Trophoblast cell (in vitro differentiated cells and primary cell): Measurements from ENCODE around the gene AURKA.

ENCODE experiments used
- DNase-seq, 2 donors: peaks; one replicate each; pipeline ENCODE4 v3.0.0-alpha.2; 2016
- H2AFZ ChIP-seq: 2 replicates; pipeline ENCODE4 v1.6.1; 2013; ENCODE audit warnings: low read length, moderate library complexity, mild to moderate bottlenecking; ENCODE audit not compliant: insufficient read depth, poor library complexity
- H2AK5ac ChIP-seq: 2 replicates; pipeline ENCODE4 v1.6.1; 2013; ENCODE audit warnings: mild to moderate bottlenecking, low read length
- H2BK120ac ChIP-seq: 2 replicates; pipeline ENCODE4 v1.6.1; 2013; ENCODE audit warnings: low read length, mild to moderate bottlenecking, moderate library complexity; ENCODE audit not compliant: insufficient read depth, poor library complexity
- H2BK12ac ChIP-seq: 2 replicates; pipeline ENCODE4 v1.6.1; 2013; ENCODE audit warnings: mild to moderate bottlenecking, low read length, moderate library complexity
- H2BK5ac ChIP-seq: 2 replicates; pipeline ENCODE4 v1.6.1; 2013; ENCODE audit warnings: low read length, low read depth, moderate library complexity, mild to moderate bottlenecking; ENCODE audit not compliant: poor library complexity
- H3K14ac ChIP-seq: 2 replicates; pipeline ENCODE4 v1.6.1; 2013; ENCODE audit warnings: mild to moderate bottlenecking, low read length
- H3K18ac ChIP-seq: 2 replicates; pipeline ENCODE4 v1.6.1; 2013; ENCODE audit warnings: mild to moderate bottlenecking, low read length
- H3K23ac ChIP-seq: 2 replicates; pipeline ENCODE4 v1.6.1; 2013; ENCODE audit warnings: low read length
- H3K27ac ChIP-seq: 2 replicates; pipeline ENCODE4 v1.5.1; 2013; ENCODE audit warnings: low read depth, mild to moderate bottlenecking, inconsistent platforms, low read length, moderate library complexity
- H3K27me3 ChIP-seq: 2 replicates; pipeline ENCODE4 v1.6.1; 2013; ENCODE audit warnings: inconsistent platforms, mild to moderate bottlenecking, low read length, moderate library complexity; ENCODE audit not compliant: insufficient read depth
- H3K36me3 ChIP-seq, 2 experiments: 1 replicate in 1 of 2; 2 replicates in 1 of 2; pipeline ENCODE4 v1.6.1; 2013; ENCODE audit warnings: low read length in 2 of 2, mild to moderate bottlenecking in 2 of 2, moderate library complexity in 1 of 2; ENCODE audit not compliant: insufficient read depth in 2 of 2, control insufficient read depth in 1 of 2
- H3K4ac ChIP-seq: 2 replicates; pipeline ENCODE4 v1.6.1; 2013; ENCODE audit warnings: low read depth, mild to moderate bottlenecking, low read length, moderate library complexity
- H3K4me1 ChIP-seq, 2 experiments: 1 replicate in 1 of 2; 2 replicates in 1 of 2; pipeline ENCODE4 v1.6.1; 2013; ENCODE audit warnings: low read length in 2 of 2, mild to moderate bottlenecking in 2 of 2, moderate library complexity in 1 of 2; ENCODE audit not compliant: insufficient read depth in 2 of 2, control insufficient read depth in 1 of 2
- H3K4me2 ChIP-seq: 2 replicates; pipeline ENCODE4 v1.6.1; 2013; ENCODE audit warnings: inconsistent platforms, mild to moderate bottlenecking, low read length, moderate library complexity
- H3K4me3 ChIP-seq: 2 replicates; pipeline ENCODE4 v1.5.1; 2013; ENCODE audit warnings: mild to moderate bottlenecking, low read depth, low read length, inconsistent platforms
- H3K79me1 ChIP-seq: one replicate; pipeline ENCODE4 v1.6.1; 2013; ENCODE audit warnings: low read length
- H3K79me2 ChIP-seq: 2 replicates; pipeline ENCODE4 v1.6.1; 2013; ENCODE audit warnings: low read length, mild to moderate bottlenecking; ENCODE audit not compliant: control insufficient read depth, insufficient read depth, poor library complexity
- H3K9ac ChIP-seq: 2 replicates; pipeline ENCODE4 v1.6.1; 2013; ENCODE audit warnings: mild to moderate bottlenecking, low read length
- H3K9me3 ChIP-seq: 2 replicates; pipeline ENCODE4 v1.6.1; 2013; ENCODE audit warnings: low read depth, mild to moderate bottlenecking, control low read depth, inconsistent platforms, low read length; ENCODE audit not compliant: insufficient read depth
- H4K12ac ChIP-seq: 2 replicates; pipeline ENCODE4 v1.6.1; 2013; ENCODE audit warnings: low read depth, mild to moderate bottlenecking, low read length, moderate library complexity
- H4K8ac ChIP-seq: 2 replicates; pipeline ENCODE4 v1.6.1; 2013; ENCODE audit warnings: low read depth, mild to moderate bottlenecking, low read length, moderate library complexity
- H4K91ac ChIP-seq: one replicate; pipeline ENCODE4 v1.6.1; 2013; ENCODE audit warnings: low read depth, mild to moderate bottlenecking, low read length, moderate library complexity
- WGBS: extraction: QIAGEN DNeasy Blood & Tissue Kit; methylation state at CpG from one replicate; pipeline ENCODE4 v1.1.7; 2013; ENCODE audit warnings: missing lambda C conversion rate; ENCODE audit not compliant: insufficient read length, insufficient coverage; ENCODE audit errors: extremely low coverage; 5-methylcytosine and 5-hydroxymethylcytosine counted together

Gene AURKA

DNA sequence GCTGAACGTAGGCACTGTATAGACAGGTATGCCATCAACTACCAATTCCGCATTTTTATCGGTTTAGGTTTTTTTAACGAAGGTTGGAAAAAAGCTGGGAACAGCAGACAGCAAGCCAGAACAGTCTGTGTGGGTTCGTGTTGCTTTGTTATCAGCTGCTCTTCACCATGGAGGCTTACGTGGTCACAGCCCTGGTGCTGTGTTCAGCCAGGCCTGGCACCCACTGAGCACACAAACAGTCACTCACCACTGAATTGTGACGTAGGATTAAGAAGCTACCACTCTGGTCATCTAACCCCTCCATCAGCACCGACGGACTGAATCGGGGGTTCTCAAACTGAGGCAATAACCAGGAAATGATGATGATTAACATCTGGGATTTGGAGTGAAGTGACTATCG is 20.0 kb downstream of the AURKA start:
- Histone ChIP-seq H3K36me3 (peaks cover 26 to 48% of the 10 kb centered on the region in 2 experiments), H3K79me2 (no peaks in the 10 kb centered on the region)

GRCh38 chr20:56369179-56369578 is 22.8 kb downstream of the AURKA start:
- no peak for DNase-seq
- no CpG with 5 or more reads among the region's 4 CpGs for WGBS
- Histone ChIP-seq H4K12ac (no peak overlapping the region), H4K8ac (no peak overlapping the region), H3K79me2 (no peaks in the 10 kb centered on the region), H3K27me3 (no peaks in the 10 kb centered on the region), H3K4me2 (no peak overlapping the region), H3K4ac (no peak overlapping the region), H2AFZ (no peak overlapping the region), H2BK5ac (no peak overlapping the region), H3K9ac (no peak overlapping the region), H3K14ac (no peak overlapping the region), H3K18ac (no peak overlapping the region), H2BK12ac (no peak overlapping the region), H2AK5ac (no peak overlapping the region), H3K4me1 (no peaks in the 10 kb centered on the region), H3K79me1 (no peaks in the 10 kb centered on the region), H3K27ac (no peak overlapping the region), H3K23ac (no peak overlapping the region), H3K36me3 (peaks cover 28 to 58% of the 10 kb centered on the region in 2 experiments), H4K91ac (no peak overlapping the region), H3K4me3 (no peak overlapping the region), H3K9me3 (no peaks in the 10 kb centered on the region), H2BK120ac (no peak overlapping the region)

More for the DNA sequence above, 20.0 kb downstream of the AURKA start:
- no peak overlapping the region for H2BK5ac ChIP-seq
- no peaks in the 10 kb centered on the region for H3K27me3 ChIP-seq
- H2AFZ ChIP-seq = no peak overlapping the region
- no peak for DNase-seq
- no peaks in the 10 kb centered on the region for H3K79me1 ChIP-seq
- no peak overlapping the region for H3K4ac ChIP-seq
- H3K4me2 ChIP-seq = no peak overlapping the region
- peak overlapping the region; percentile 43 for H3K9ac ChIP-seq
- H4K12ac ChIP-seq = no peak overlapping the region
- no peak overlapping the region for H4K8ac ChIP-seq
- H3K9me3 ChIP-seq = no peaks in the 10 kb centered on the region
- H3K4me1 ChIP-seq = no peaks in the 10 kb centered on the region
- no peak overlapping the region for H2AK5ac ChIP-seq
- no peak overlapping the region for H3K4me3 ChIP-seq
- H2BK120ac ChIP-seq = no peak overlapping the region
- H3K23ac ChIP-seq = no peak overlapping the region
- WGBS = no CpG with 5 or more reads among the region's 11 CpGs
- H3K27ac ChIP-seq = no peak overlapping the region
- no peak overlapping the region for H4K91ac ChIP-seq
- no peak overlapping the region for H2BK12ac ChIP-seq
- peak overlapping the region; percentile 51 for H3K18ac ChIP-seq
- H3K14ac ChIP-seq = no peak overlapping the region

DNA sequence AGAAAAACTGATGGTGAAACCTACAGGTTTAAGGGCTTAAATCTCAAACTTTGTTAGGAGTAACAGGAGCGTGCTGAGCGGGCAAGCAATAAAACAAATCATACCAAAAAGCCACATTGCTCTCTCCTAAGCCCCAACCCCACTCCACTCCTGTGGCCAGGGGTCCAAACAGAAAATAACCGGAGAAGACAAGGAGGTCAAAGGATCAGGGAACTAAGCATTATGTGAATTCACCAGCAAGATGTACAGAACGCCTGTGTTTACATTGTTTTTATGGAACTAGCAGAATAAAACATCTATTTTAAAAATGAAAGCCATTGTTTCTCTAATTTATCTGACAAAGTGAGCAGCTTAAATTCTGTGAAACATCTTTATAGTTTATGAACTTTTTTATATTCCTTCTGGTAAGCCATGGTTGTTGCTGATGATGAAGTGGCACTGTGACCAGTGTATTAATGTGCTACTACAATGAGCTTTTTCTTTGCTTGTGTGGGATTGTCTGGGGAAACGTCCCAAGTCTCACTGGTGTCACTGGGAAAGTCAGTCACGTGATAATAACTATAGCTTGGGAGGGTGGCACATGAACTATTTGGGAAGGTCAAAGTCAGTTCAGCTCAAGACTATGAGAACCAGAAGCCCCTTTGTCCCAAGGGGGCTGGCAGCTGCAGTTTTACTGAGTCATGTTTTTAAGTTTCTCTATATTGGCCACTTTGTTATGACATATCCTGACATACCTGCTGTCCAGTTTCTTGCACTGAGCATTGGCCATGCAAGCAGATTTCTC is 23.5 kb downstream of the AURKA start:
- H3K9ac ChIP-seq = no peak overlapping the region
- no peak overlapping the region for H3K4me3 ChIP-seq
- no peak overlapping the region for H2BK120ac ChIP-seq
- no peak overlapping the region for H3K27ac ChIP-seq
- no peaks in the 10 kb centered on the region for H3K4me1 ChIP-seq
- no peak overlapping the region for H2AK5ac ChIP-seq
- H3K36me3 ChIP-seq = peaks cover 26 to 52% of the 10 kb centered on the region in 2 experiments
- DNase-seq = no peak
- no peak overlapping the region for H2BK12ac ChIP-seq
- no peaks in the 10 kb centered on the region for H3K79me1 ChIP-seq
- H2AFZ ChIP-seq = no peak overlapping the region
- no peak overlapping the region for H3K18ac ChIP-seq
- H3K23ac ChIP-seq = no peak overlapping the region
- no peak overlapping the region for H2BK5ac ChIP-seq
- no peak overlapping the region for H4K91ac ChIP-seq
- no peak overlapping the region for H3K4me2 ChIP-seq
- no CpG with 5 or more reads among the region's 6 CpGs for WGBS
- H3K14ac ChIP-seq = no peak overlapping the region
- H3K27me3 ChIP-seq = no peaks in the 10 kb centered on the region
- H3K9me3 ChIP-seq = no peaks in the 10 kb centered on the region
- no peaks in the 10 kb centered on the region for H3K79me2 ChIP-seq
- H4K8ac ChIP-seq = no peak overlapping the region
- no peak overlapping the region for H4K12ac ChIP-seq
- H3K4ac ChIP-seq = no peak overlapping the region

GRCh38 chr20:56363491-56363890 is 28.5 kb downstream of the AURKA start:
- no peak overlapping the region for H3K27ac ChIP-seq

More at GRCh38 chr20:56363491-56363890, 28.5 kb downstream of the AURKA start:
- Histone ChIP-seq H3K79me2 (peaks cover 5% of the 10 kb centered on the region), H2BK120ac (no peak overlapping the region), H3K36me3 (peaks cover 16 to 17% of the 10 kb centered on the region in 2 experiments), H3K79me1 (peaks cover 15% of the 10 kb centered on the region), H3K9me3 (no peaks in the 10 kb centered on the region), H3K18ac (no peak overlapping the region), H3K4me3 (no peak overlapping the region), H3K4ac (no peak overlapping the region), H2BK5ac (no peak overlapping the region), H2AFZ (no peak overlapping the region), H3K4me2 (no peak overlapping the region), H3K23ac (no peak overlapping the region), H4K12ac (no peak overlapping the region), H2AK5ac (no peak overlapping the region), H3K9ac (no peak overlapping the region), H4K8ac (no peak overlapping the region), H3K4me1 (peaks cover 11% of the 10 kb centered on the region in 2 experiments), H2BK12ac (no peak overlapping the region), H3K14ac (no peak overlapping the region), H4K91ac (no peak overlapping the region), H3K27me3 (no peaks in the 10 kb centered on the region)
- DNase-seq = no peak
- WGBS = no CpG with 5 or more reads among the region's 6 CpGs
